BE2C (cell line): ENCODE results near the gene AGPAT2.

Experiments used
- DNase-seq: peaks from one replicate; pipeline ENCODE4 v3.0.0-alpha.2; 2020
- H3K27me3 ChIP-seq: fragments of 250-450 bp; sonication (Bioruptor Pico); 2 replicates; pipeline ENCODE4 v1.5.1; 2020; ENCODE audit warnings: mild to moderate bottlenecking
- H3K36me3 ChIP-seq: fragments of 250-450 bp; sonication (Bioruptor Pico); 2 replicates; pipeline ENCODE4 v1.5.1; 2020; ENCODE audit warnings: mild to moderate bottlenecking
- H3K4me1 ChIP-seq: fragments of 250-450 bp; sonication (Bioruptor Pico); 2 replicates; pipeline ENCODE4 v1.5.1; 2020
- H3K4me3 ChIP-seq: 2 replicates; pipeline ENCODE4 v1.5.1; 2011; ENCODE audit warnings: low read depth, low read length
- H3K9me3 ChIP-seq: fragments of 250-450 bp; sonication (Bioruptor Pico); 2 replicates; pipeline ENCODE4 v1.5.1; 2020
- TF ChIP-seq, protein P1 (sequence below): IDR thresholded peaks from 2 replicates; pipeline ENCODE4 v1.5.1; 2012; ENCODE audit warnings: mild to moderate bottlenecking, low read depth, low read length

The AGPAT2 gene

DNA sequence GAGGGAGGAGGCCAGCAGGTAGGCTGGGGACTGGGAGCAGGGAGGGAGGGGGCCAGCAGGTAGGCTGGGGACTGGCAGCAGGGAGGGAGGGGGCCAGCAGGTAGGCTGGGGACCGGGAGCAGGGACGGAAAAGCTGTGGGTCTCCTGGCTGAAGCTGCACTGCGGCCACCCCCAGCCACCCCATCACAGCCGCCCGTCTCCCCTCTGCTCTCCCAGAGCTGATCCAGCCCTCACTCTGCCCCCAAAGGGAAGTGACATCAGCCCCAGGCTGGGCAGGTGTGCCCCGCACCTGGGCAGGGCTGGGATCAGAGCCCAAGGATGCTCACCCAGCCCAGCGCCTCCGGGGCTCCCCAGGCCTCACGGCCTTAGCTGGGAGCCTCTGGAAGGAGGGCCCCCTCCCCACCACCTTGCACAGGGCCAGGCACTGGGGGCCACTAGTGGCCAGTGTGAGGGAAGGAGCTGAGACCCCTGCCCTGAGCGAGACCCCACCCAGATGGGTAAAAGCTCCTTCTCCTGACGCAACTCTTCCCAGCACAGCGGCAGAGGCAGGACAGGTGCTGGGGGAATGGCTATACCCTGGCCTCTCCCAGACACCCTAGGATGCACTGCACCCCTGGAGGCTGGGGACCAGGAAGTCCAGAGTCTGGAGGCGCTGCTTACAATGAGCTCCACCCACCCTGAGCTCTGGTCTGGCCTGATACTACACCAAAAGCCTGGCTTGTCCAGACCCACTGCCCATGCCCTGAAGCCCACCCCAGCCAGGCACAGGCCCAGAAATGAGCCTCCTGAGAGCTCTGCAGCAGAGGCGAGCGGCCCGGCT is 11.6 kb downstream of the AGPAT2 start:
- no peaks in the 10 kb centered on the region; the same call in 1 of the 2 replicates for H3K27me3 ChIP-seq
- TF ChIP-seq, protein P1, sequence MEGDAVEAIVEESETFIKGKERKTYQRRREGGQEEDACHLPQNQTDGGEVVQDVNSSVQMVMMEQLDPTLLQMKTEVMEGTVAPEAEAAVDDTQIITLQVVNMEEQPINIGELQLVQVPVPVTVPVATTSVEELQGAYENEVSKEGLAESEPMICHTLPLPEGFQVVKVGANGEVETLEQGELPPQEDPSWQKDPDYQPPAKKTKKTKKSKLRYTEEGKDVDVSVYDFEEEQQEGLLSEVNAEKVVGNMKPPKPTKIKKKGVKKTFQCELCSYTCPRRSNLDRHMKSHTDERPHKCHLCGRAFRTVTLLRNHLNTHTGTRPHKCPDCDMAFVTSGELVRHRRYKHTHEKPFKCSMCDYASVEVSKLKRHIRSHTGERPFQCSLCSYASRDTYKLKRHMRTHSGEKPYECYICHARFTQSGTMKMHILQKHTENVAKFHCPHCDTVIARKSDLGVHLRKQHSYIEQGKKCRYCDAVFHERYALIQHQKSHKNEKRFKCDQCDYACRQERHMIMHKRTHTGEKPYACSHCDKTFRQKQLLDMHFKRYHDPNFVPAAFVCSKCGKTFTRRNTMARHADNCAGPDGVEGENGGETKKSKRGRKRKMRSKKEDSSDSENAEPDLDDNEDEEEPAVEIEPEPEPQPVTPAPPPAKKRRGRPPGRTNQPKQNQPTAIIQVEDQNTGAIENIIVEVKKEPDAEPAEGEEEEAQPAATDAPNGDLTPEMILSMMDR = no peak

DNA sequence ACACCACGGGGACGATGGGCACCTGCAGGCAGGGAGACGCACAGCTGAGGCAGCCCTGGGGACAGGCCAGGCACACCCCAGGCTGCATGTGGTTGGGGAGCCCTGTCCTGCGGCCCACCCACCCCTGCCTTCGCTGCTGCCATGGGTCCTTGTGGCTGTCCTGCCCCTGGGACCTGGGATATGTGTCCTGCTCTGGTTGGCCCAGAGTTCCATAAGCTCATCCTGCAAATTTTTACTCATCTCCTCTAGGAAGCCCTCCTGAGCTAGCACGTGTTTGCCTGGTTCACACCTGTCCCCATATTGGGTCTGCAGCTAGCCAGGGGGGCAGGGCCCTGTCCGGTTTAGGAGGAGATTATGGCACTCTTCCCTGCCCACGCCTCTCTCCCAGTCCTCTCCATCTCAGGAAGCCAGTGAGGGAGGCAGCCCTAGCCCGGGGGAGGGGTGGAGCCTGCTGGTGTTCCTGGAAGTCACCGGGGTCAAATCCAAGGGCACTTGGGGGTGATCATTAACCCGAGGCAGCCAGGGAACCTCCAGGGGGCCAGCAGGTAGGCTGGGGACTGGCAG is 12.4 kb downstream of the AGPAT2 start:
- H3K36me3 ChIP-seq = no peaks in the 10 kb centered on the region
- peaks cover 4% of the 10 kb centered on the region; the same call in 1 of the 2 replicates for H3K4me1 ChIP-seq
- TF ChIP-seq, protein P1 = no peak
- no peak for DNase-seq
- peaks cover 3% of the 10 kb centered on the region; the same call in 1 of the 2 replicates for H3K27me3 ChIP-seq
- H3K4me3 ChIP-seq = no peak overlapping the region
- no peaks in the 10 kb centered on the region for H3K9me3 ChIP-seq

More for the DNA sequence above, 11.6 kb downstream of the AGPAT2 start:
- H3K4me1 ChIP-seq = peaks cover under 1% of the 10 kb centered on the region; the same call in 1 of the 2 replicates
- H3K9me3 ChIP-seq = no peaks in the 10 kb centered on the region
- H3K4me3 ChIP-seq = no peak overlapping the region
- no peak for DNase-seq
- no peaks in the 10 kb centered on the region for H3K36me3 ChIP-seq

DNA sequence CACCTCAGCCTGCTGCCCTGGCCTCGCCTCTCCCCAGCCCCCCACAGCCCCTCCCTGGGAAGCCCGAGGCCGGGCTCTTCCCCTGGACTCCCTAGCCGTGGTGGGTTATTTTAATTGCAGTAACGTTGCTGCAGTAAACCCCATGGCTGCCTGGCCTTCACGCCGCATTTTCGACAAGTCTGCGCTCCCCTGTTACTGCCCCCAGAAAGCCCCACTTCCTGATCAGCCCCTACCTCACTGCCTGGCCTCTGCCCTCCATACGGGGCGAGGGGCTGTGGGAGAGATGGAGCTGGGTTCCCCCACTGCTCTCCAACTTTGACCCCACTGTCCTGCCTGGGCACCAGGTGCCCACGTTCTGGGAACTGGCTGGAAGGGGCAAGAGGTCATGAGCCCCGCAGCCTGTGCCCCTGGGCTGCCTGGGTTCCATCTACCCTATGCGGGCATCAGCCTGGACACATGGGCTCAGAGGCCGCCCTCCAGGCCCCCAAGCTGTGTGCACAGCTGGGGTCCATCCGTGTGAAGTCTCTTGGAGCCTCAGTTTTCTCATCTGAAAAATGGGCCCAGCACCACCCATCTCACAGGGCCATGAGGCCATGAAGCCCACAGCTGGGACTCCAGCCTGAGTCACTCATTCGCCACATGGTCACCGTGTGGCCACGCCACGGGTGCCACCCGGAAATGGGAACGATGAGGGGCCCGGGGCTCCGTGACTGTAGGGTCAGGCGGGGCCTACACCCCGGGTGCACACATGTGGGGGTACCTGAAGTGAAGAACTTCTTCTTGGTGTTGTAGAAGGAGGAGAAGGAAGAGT is 13.1 kb downstream of the AGPAT2 start:
- Histone ChIP-seq H3K4me1 (peaks cover 4% of the 10 kb centered on the region; the same call in 1 of the 2 replicates), H3K27me3 (peaks cover 3% of the 10 kb centered on the region; the same call in 1 of the 2 replicates), H3K4me3 (no peak overlapping the region), H3K36me3 (no peaks in the 10 kb centered on the region), H3K9me3 (no peaks in the 10 kb centered on the region)
- DNase-seq = no peak
- TF ChIP-seq, protein P1 = no peak

DNA sequence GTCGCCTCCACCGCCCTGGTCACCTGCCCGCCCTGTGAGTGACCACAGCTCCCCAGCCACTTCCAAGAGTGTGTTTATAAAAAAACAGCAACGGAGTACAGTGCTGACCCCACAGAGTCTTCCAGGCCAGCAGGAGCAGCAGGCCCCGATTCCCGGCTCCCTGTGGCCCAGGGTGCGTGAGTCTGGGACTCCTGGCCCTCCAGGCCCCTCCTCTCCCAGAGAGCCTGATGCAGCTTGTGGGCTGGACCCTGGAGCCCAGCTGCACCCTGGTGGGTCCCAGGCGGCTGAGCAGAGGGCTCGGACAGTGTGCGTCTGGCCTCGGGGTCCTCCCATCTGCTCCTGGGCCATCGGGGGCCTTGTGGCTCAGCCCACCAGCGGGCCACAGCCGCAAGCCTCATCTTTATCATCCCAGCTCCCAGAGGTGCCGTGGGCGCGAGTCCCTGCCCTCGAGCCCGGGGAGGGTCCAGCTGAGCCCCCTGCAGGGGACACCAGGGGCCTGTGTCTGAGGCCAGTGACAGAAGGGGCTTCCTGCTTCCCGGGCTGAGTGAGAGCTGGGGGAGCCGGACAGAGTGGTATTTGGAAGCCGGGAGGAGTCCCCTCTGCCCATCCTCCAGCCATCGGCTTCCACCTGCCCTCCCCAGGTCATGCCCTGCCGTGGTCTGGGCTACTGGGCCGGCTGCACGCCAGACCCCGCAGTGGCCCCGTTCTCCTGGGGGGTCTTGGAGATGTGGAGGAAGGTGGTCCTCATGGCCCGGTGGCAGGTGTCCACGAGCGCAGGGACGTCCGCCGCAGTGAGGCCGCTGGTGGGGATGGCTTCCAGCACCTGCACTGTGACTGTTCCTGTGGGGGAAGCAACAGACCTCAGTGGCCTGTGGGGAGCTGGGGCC is 13.9 kb downstream of the AGPAT2 start:
- Histone ChIP-seq H3K4me1 (peaks cover 4% of the 10 kb centered on the region; the same call in 1 of the 2 replicates), H3K36me3 (no peaks in the 10 kb centered on the region), H3K9me3 (no peaks in the 10 kb centered on the region), H3K27me3 (peaks cover 3% of the 10 kb centered on the region; the same call in 1 of the 2 replicates), H3K4me3 (no peak overlapping the region)
- DNase-seq = no peak
- TF ChIP-seq, protein P1 = no peak

DNA sequence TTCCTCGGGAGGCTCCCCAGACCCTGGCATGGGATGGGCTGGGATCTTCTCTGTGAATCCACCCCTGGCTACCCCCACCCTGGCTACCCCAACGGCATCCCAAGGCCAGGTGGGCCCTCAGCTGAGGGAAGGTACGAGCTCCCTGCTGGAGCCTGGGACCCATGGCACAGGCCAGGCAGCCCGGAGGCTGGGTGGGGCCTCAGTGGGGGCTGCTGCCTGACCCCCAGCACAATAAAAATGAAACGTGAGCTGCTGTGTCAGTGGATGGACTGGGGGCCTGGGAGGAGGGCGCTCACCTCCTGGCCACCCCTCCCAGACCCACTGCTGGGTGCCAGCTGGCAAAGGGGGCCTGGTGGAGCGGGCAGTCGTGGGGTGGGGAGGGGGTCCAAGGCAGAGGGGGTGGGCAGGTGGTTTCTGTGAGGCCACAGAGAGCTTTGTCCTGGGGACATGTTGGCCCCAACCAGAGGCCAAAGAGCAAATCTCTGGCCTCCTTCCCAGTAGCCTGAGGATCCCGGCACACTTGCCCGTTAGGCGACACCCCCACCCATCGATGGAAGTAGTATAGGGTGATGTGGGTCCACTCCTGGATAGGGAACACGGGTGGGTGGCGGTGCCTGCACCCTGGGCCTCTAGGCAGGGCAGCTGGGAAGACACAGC is 14.7 kb downstream of the AGPAT2 start:
- no peak for DNase-seq
- TF ChIP-seq, protein P1 = no peak
- Histone ChIP-seq H3K4me1 (peaks cover 4% of the 10 kb centered on the region; the same call in 1 of the 2 replicates), H3K9me3 (no peaks in the 10 kb centered on the region), H3K4me3 (no peak overlapping the region), H3K36me3 (no peaks in the 10 kb centered on the region), H3K27me3 (peaks cover 3% of the 10 kb centered on the region)
